Stimulated activated naive CD8-positive, alpha-beta T cell treated with anti-CD3 and anti-CD28 coated beads, Interleukin-15, Interleukin-2, amounts not matched to agents 100 ng/mL and 50 ng/mL, for 24 hours (primary cell): Measurements from ENCODE around the gene TBC1D9.

Experiments
- H3K27ac Mint-ChIP-seq: one replicate; pipeline ENCODE4 v1.8.0; 2021; ENCODE audit warnings: mild to moderate bottlenecking, mixed read lengths
- H3K27me3 Mint-ChIP-seq: one replicate; pipeline ENCODE4 v1.8.0; 2021; ENCODE audit warnings: mixed read lengths
- H3K36me3 Mint-ChIP-seq: one replicate; pipeline ENCODE4 v1.8.0; 2021; ENCODE audit warnings: low read depth, mixed read lengths
- H3K4me1 Mint-ChIP-seq: one replicate; pipeline ENCODE4 v1.8.0; 2021; ENCODE audit warnings: low read depth, mixed read lengths
- H3K4me3 Mint-ChIP-seq: one replicate; pipeline ENCODE4 v1.8.0; 2021; ENCODE audit warnings: mild to moderate bottlenecking, mixed read lengths
- H3K9me3 Mint-ChIP-seq: one replicate; pipeline ENCODE4 v1.8.0; 2021; ENCODE audit warnings: mixed read lengths

Gene TBC1D9

GRCh38 chr4:140697709-140698560, 58.2 kb downstream of the TBC1D9 start:
- Mint-ChIP-seq H3K4me1 (no peaks in the 10 kb centered on the region), H3K27ac (no peak overlapping the region), H3K36me3 (no peaks in the 10 kb centered on the region), H3K9me3 (no peaks in the 10 kb centered on the region), H3K27me3 (peaks cover 4% of the 10 kb centered on the region), H3K4me3 (no peak overlapping the region)

- Mint-ChIP-seq H3K36me3 (no peaks in the 10 kb centered on the region), H3K4me3 (no peak overlapping the region), H3K27me3 (peaks cover 7% of the 10 kb centered on the region), H3K9me3 (no peaks in the 10 kb centered on the region), H3K4me1 (no peaks in the 10 kb centered on the region), H3K27ac (no peak overlapping the region)
Measured at GRCh38 chr4:140695483-140695882, 60.7 kb downstream of the TBC1D9 start.

DNA sequence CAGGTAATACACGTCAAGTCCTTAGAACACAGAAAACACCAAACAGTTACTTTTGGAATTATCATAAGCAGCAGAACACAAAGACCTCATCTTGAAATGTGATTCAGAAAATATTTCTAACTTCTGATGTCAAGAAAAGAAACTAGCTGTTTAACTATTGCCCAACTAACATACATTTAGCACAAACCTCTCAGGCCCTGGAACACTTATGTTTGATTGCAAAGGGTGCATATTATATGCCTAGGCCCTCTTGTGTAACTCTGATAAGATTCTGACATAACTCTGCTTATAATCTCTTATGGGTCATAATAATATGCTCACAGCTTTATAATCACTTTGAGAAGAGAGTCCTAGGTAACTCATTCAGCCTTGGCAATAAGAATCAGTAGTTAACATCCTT, 62.6 kb downstream of the TBC1D9 start:
- no peaks in the 10 kb centered on the region for H3K4me1 Mint-ChIP-seq
- no peak overlapping the region for H3K27ac Mint-ChIP-seq
- H3K27me3 Mint-ChIP-seq: peaks cover 16% of the 10 kb centered on the region
- H3K9me3 Mint-ChIP-seq: no peaks in the 10 kb centered on the region
- no peak overlapping the region for H3K4me3 Mint-ChIP-seq
- H3K36me3 Mint-ChIP-seq: no peaks in the 10 kb centered on the region

DNA sequence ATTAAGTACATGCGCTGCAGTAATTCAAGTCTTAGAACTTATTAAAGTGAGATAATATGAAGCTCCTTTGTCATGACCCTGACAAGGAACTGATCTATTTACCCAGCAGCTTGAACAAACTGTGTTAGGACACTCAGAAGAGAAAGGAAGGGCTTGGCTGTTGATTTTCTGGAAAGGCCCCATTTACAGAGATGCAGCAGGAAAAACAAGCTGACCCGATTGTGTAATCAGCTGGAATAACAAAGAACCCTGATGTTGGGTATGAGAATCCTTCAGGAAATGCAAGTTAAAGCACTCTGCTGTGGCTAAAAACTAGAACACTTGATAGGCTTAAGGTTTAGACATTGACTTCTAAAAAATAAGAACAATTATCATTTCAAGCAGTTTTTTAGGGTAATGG, 64.8 kb downstream of the TBC1D9 start:
- Mint-ChIP-seq H3K4me3 (no peak overlapping the region), H3K27ac (no peak overlapping the region), H3K4me1 (no peaks in the 10 kb centered on the region), H3K27me3 (peaks cover 13% of the 10 kb centered on the region), H3K9me3 (no peaks in the 10 kb centered on the region), H3K36me3 (no peaks in the 10 kb centered on the region)

DNA sequence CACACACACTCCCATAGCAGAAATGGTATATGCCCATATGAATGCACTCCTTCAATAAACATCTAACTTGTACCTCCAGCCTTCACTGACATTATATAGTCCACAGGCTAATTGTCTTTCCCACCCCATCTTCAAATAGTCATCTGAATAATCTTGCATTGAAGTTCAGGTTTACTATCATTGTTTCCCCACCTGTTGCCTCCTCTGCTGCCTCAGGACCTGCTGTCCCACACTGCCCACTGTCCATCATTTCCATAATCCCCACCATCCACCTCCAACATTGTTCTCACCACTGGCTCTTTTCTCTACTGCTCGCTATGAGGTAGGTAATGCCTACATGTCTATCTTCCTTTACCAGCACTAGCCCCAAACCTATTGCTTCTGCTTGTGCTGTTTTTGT, 66.1 kb downstream of the TBC1D9 start:
- no peak overlapping the region for H3K4me3 Mint-ChIP-seq
- H3K36me3 Mint-ChIP-seq: no peaks in the 10 kb centered on the region
- no peaks in the 10 kb centered on the region for H3K4me1 Mint-ChIP-seq
- no peaks in the 10 kb centered on the region for H3K9me3 Mint-ChIP-seq
- H3K27ac Mint-ChIP-seq: no peak overlapping the region
- H3K27me3 Mint-ChIP-seq: peaks cover 13% of the 10 kb centered on the region

DNA sequence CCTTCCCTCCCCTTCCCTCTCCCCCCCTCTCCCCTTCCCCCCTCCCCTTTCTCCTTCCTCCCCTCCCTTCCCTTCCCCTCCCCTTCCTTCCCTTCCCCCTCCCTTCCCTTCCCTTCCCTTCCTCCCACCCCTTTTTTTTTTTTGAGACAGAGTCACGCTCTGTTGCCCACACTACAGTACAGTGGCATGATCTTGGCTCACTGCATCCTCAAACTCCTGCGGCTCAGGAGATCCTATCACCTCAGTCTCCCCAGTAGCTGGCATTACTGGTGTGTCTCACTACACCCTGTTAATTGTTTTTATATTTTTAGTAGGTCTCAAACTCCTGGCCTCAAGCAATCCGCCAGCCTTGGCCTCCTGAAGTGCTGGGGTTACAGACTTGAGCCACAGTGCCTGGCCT, 66.6 kb downstream of the TBC1D9 start:
- H3K27ac Mint-ChIP-seq: no peak overlapping the region
- H3K4me1 Mint-ChIP-seq: no peaks in the 10 kb centered on the region
- no peak overlapping the region for H3K4me3 Mint-ChIP-seq
- H3K9me3 Mint-ChIP-seq: no peaks in the 10 kb centered on the region
- no peaks in the 10 kb centered on the region for H3K36me3 Mint-ChIP-seq
- peaks cover 13% of the 10 kb centered on the region for H3K27me3 Mint-ChIP-seq

- Mint-ChIP-seq H3K4me1 (no peaks in the 10 kb centered on the region), H3K4me3 (no peak overlapping the region), H3K27me3 (peaks cover 13% of the 10 kb centered on the region), H3K9me3 (no peaks in the 10 kb centered on the region), H3K27ac (no peak overlapping the region), H3K36me3 (no peaks in the 10 kb centered on the region)
Measured at GRCh38 chr4:140688711-140689598, 67.2 kb downstream of the TBC1D9 start.

- H3K27me3 Mint-ChIP-seq: peaks cover 13% of the 10 kb centered on the region
- no peaks in the 10 kb centered on the region for H3K36me3 Mint-ChIP-seq
- no peaks in the 10 kb centered on the region for H3K4me1 Mint-ChIP-seq
- H3K4me3 Mint-ChIP-seq: no peak overlapping the region
- H3K9me3 Mint-ChIP-seq: no peaks in the 10 kb centered on the region
- H3K27ac Mint-ChIP-seq: no peak overlapping the region
Measured at GRCh38 chr4:140686796-140687195, 69.4 kb downstream of the TBC1D9 start.

- H3K27ac Mint-ChIP-seq: no peak overlapping the region
- H3K36me3 Mint-ChIP-seq: no peaks in the 10 kb centered on the region
- peaks cover 9% of the 10 kb centered on the region for H3K27me3 Mint-ChIP-seq
- no peaks in the 10 kb centered on the region for H3K9me3 Mint-ChIP-seq
- H3K4me3 Mint-ChIP-seq: no peak overlapping the region
- H3K4me1 Mint-ChIP-seq: no peaks in the 10 kb centered on the region
Measured at GRCh38 chr4:140684314-140684713, 71.9 kb downstream of the TBC1D9 start.

- no peaks in the 10 kb centered on the region for H3K36me3 Mint-ChIP-seq
- H3K27me3 Mint-ChIP-seq: peaks cover 6% of the 10 kb centered on the region
- H3K9me3 Mint-ChIP-seq: no peaks in the 10 kb centered on the region
- no peak overlapping the region for H3K4me3 Mint-ChIP-seq
- no peaks in the 10 kb centered on the region for H3K4me1 Mint-ChIP-seq
- H3K27ac Mint-ChIP-seq: no peak overlapping the region
Measured at GRCh38 chr4:140681201-140681600, 75.0 kb downstream of the TBC1D9 start.

DNA sequence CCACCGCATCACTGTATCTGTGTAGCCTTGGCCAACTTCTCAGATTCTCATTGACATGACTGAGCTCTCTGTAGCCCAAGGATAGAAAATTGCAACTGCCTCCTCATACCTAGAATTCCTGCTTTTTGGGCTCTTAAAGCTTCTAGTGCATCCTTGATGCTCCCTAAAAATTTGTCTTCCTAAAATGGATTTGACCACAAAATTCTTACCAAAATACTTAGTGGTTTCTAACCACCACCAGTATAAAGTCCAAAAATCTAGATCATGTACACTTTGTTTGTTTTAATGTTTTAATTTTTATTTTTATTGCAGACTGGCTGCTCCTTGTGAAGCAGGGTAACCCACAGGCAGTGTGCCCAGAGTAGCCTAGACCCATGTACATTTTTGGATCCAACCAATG, 75.5 kb downstream of the TBC1D9 start:
- H3K4me1 Mint-ChIP-seq: peaks cover 4% of the 10 kb centered on the region

DNA sequence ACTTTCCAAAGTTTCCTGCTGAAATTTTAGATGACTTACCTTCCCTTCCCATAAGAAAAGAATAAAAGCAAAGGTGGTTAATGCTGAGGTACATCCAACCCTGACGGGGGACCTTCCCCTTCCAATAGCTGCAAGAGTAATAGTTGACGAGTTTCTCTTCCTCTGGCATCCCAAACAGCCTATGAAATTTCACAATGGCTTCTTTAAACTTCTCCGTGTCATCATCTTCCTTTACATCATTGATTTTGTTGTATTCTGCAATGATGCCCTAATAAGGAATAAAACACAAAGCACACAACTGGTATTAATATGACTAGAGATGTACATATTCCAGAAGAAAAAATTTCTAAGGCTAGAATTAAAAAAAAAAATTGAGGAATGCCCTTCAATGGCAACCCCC, 76.6 kb downstream of the TBC1D9 start:
- no peak overlapping the region for H3K27ac Mint-ChIP-seq
- peaks cover 7% of the 10 kb centered on the region for H3K4me1 Mint-ChIP-seq
- H3K27me3 Mint-ChIP-seq: peaks cover 6% of the 10 kb centered on the region

More for the DNA sequence above, 75.5 kb downstream of the TBC1D9 start:
- no peaks in the 10 kb centered on the region for H3K9me3 Mint-ChIP-seq
- peaks cover 6% of the 10 kb centered on the region for H3K27me3 Mint-ChIP-seq
- no peak overlapping the region for H3K27ac Mint-ChIP-seq
- H3K36me3 Mint-ChIP-seq: no peaks in the 10 kb centered on the region
- no peak overlapping the region for H3K4me3 Mint-ChIP-seq

DNA sequence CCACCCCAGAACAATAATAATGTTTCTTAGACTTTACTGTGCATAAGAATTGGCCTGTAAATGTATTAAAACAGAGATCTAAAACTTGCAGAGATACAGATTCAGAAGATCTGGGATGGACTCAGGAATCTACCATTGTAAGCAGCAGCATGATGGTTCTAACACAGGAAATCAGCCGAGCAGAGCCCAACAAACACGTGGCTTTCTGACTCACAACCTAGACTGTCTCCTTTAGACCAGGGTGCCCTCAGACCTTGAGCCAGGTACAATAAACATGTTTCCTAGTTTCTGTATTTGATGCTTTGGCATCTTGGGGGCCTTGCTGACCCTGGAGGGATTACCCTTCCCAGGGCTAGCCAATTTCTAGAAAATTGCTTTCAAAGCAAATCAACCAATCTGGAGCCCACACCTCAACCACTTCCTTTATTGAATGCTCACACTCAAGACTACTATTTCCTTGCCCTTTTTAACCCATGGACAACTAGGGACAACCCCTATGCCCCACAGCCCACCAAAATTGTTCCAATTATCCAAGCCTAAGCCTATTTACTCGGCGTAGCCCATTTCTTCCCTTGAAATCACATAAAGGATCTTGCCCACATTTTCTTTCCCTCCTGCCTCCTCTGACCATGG, 80.5 kb downstream of the TBC1D9 start:
- Mint-ChIP-seq H3K27me3 (peaks cover 6% of the 10 kb centered on the region), H3K9me3 (no peaks in the 10 kb centered on the region), H3K36me3 (no peaks in the 10 kb centered on the region), H3K4me1 (peaks cover 7% of the 10 kb centered on the region), H3K27ac (no peak overlapping the region), H3K4me3 (no peak overlapping the region)

More for the DNA sequence above, 76.6 kb downstream of the TBC1D9 start:
- no peaks in the 10 kb centered on the region for H3K9me3 Mint-ChIP-seq
- H3K4me3 Mint-ChIP-seq: no peak overlapping the region
- no peaks in the 10 kb centered on the region for H3K36me3 Mint-ChIP-seq

DNA sequence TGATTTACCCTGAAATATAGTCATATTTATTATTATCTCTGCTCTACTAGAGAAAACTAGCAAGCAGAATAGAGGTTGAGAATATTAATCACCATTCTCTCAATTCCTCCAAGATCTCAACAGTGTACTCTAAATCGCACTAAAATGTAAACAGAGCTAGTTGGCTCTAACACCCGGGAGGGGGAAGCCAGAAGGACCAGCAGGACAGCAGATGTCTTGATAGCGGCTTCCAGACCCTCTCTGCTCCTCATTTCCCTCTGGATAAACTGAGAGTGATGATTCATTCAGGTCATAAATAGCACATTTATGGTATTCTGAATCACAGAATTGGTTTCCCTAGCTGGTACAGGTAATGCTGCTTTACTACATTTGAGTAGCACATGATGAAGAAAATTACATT, 82.5 kb downstream of the TBC1D9 start:
- H3K4me1 Mint-ChIP-seq: peaks cover 7% of the 10 kb centered on the region
- H3K36me3 Mint-ChIP-seq: no peaks in the 10 kb centered on the region
- H3K27me3 Mint-ChIP-seq: no peaks in the 10 kb centered on the region
- no peak overlapping the region for H3K4me3 Mint-ChIP-seq
- no peak overlapping the region for H3K27ac Mint-ChIP-seq
- H3K9me3 Mint-ChIP-seq: no peaks in the 10 kb centered on the region

DNA sequence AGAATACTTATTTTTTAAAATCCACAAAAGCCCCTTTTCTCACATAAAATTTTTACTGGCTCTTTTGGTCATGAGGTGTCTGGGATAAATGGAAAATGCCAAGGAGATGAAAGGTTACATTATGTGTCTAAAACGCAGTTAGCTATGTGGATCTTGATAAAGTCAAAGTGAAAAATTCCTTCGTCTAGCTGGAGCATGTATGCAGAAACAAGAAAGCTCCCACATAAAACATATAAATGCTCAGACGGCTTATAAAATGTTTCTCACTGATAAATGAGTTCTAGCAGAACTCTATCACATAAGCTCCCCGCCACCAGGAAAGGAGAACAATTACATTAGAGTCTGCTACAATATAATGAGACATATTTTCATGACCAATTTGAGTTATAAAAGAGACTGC, 83.8 kb downstream of the TBC1D9 start:
- no peaks in the 10 kb centered on the region for H3K36me3 Mint-ChIP-seq
- no peak overlapping the region for H3K4me3 Mint-ChIP-seq
- H3K9me3 Mint-ChIP-seq: no peaks in the 10 kb centered on the region
- peaks cover 7% of the 10 kb centered on the region for H3K4me1 Mint-ChIP-seq
- H3K27me3 Mint-ChIP-seq: no peaks in the 10 kb centered on the region
- H3K27ac Mint-ChIP-seq: no peak overlapping the region
